Activated CD4-positive, alpha-beta T cell treated with anti-CD3 and anti-CD28 coated beads, Interleukin-2, amount 50 U/mL, for 48 hours (primary cell): ENCODE data around the gene FLYWCH2.

Source experiments
- DNase-seq, 2 experiments: peaks; one replicate each; pipeline ENCODE4 v3.0.0-alpha.2; 2020

FLYWCH2 gene

GRCh38 chr16:2882650-2883457, at the start of gene FLYWCH2:
Gene FLYWCH2 (plus strand): TSS chr16:2883215. CDS start chr16:2896450, 13,235 bp downstream.
- peak; percentile 100 for DNase-seq

- DNase-seq = no peak
These were observed 49.2 kb upstream of the FLYWCH2 start for GRCh38 chr16:2833776-2834175.

GRCh38 chr16:2834968-2835367, 48.0 kb upstream of the FLYWCH2 start:
- no peak for DNase-seq

GRCh38 chr16:2835638-2836493, 47.1 kb upstream of the FLYWCH2 start:
- DNase-seq = no peak

GRCh38 chr16:2836646-2837508, 46.1 kb upstream of the FLYWCH2 start:
- DNase-seq = no peak

GRCh38 chr16:2838928-2839327, 44.1 kb upstream of the FLYWCH2 start:
- peak; percentile 63 to 70 for DNase-seq

GRCh38 chr16:2839650-2840450, 43.2 kb upstream of the FLYWCH2 start:
- DNase-seq = no peak

- no peak for DNase-seq
These were observed 42.1 kb upstream of the FLYWCH2 start for GRCh38 chr16:2840914-2841313.

GRCh38 chr16:2841606-2842339, 41.2 kb upstream of the FLYWCH2 start:
- DNase-seq = peak in 1 of 2 experiments; percentile 24

- DNase-seq = peak; percentile 88 to 91
These were observed 40.5 kb upstream of the FLYWCH2 start for GRCh38 chr16:2842340-2843000.

GRCh38 chr16:2843526-2843925, 39.5 kb upstream of the FLYWCH2 start:
- no peak for DNase-seq

- no peak for DNase-seq
These were observed 37.9 kb upstream of the FLYWCH2 start for GRCh38 chr16:2845116-2845515.

GRCh38 chr16:2846511-2847310, 36.3 kb upstream of the FLYWCH2 start:
- DNase-seq = no peak

- no peak for DNase-seq
These were observed 33.9 kb upstream of the FLYWCH2 start for GRCh38 chr16:2848933-2849725.

- DNase-seq = no peak
These were observed 30.8 kb upstream of the FLYWCH2 start for GRCh38 chr16:2852003-2852730.

GRCh38 chr16:2852731-2853507, 30.1 kb upstream of the FLYWCH2 start:
- DNase-seq = no peak

GRCh38 chr16:2853531-2854073, 29.4 kb upstream of the FLYWCH2 start:
- no peak for DNase-seq
